Activated naive CD4-positive, alpha-beta T cell treated with anti-CD3 and anti-CD28 coated beads, Interleukin-2, amount 50 U/mL, for 72 hours (primary cell): ENCODE data around the gene MTMR2. TPM values are rescaled to one million over a fixed set of nuclear protein-coding genes. Genes with fewer than 3 reads are reported as not detected.

Experiments
- ATAC-seq, 2 donors: fragments of 150-1000 bp; cut with Tn5 transposase; 2 replicates each; pipeline ENCODE4 v1.10.0; 2021; ENCODE audit warnings: mild to moderate bottlenecking in 2 of 2, moderate library complexity in 2 of 2
- DNase-seq, 2 donors: peaks; one replicate each; pipeline ENCODE4 v3.0.0; 2021 to 2022; ENCODE audit warnings: low spot score in 2 of 2
- H3K27ac Mint-ChIP-seq, 2 donors: one replicate each; pipeline ENCODE4 v1.8.0; 2022; ENCODE audit warnings: mild to moderate bottlenecking in 2 of 2, mixed read lengths in 2 of 2
- H3K36me3 Mint-ChIP-seq, 2 donors: one replicate each; pipeline ENCODE4 v1.8.0; 2022; ENCODE audit warnings: mixed read lengths in 2 of 2
- H3K9me3 Mint-ChIP-seq, 2 donors: one replicate each; pipeline ENCODE4 v1.8.0; 2022; ENCODE audit warnings: mixed read lengths in 2 of 2
- total RNA-seq, 2 donors: library from RNA; stranded (reverse); gene quantifications; one replicate each; pipeline ENCODE4 v1.2.3, GENCODE V29; 2022

MTMR2 gene
- total RNA-seq, 2 donors from 2014 or later, result 20.3 to 32.1 TPM

DNA sequence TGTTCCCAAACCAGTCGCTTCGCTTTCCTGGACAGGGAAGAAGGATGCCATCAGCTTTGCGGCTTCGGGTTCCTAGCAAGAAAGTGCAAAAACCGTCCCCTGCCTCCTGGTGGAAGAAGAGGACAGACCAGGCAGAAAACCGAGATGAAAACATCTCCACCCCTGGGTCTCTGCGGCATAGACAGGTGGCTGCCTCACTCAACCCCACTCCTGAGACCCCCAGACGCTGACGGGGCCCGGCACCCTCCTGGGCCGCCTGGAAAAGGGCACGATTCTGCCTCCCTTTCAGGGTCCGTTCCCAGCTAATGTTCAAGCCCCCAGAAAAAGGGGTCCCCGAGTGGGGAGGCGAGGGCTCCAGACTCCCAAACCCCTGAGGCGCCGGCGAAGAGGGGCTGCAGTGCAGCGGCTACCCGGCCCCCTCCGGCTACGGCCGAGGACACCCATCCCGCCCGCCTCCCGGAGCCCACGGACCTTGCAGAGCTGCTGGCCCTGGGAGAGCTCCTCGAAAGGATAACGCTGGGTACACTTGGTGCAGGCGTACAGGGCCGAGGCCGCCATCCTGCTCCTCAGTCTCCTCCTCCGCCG lies 134.9 kb downstream of the MTMR2 start:
- ATAC-seq (no peak), DNase-seq (peak in 1 of 2 donors; percentile 69)
- Mint-ChIP-seq H3K27ac (peak overlapping the region; percentile 93 to 99), H3K36me3 (peaks cover 34 to 67% of the 10 kb centered on the region in 2 donors), H3K9me3 (no peaks in the 10 kb centered on the region)

Other genes with a start within 250 kb of the MTMR2 start
- 10 to 100 TPM; 51.2 to 85.2 TPM for gene FAM76B, start 134.3 kb downstream of the MTMR2 start, total RNA-seq
- gene CEP57, start 133.6 kb downstream of the MTMR2 start, total RNA-seq, result 100 to 1,000 TPM; 117 to 158 TPM